HK-2 (cell line): Measurements from ENCODE around the gene WSB1.
"Not testable (repeated sequence)": the region's sequence is repeated elsewhere in the genome, so short reads cannot be mapped to it uniquely, and the experiment has no call there.

ENCODE experiments used
- DNase-seq: peaks from one replicate; pipeline ENCODE4 v3.0.0-alpha.2; 2018; ENCODE audit not compliant: unreplicated experiment

WSB1 gene

DNA sequence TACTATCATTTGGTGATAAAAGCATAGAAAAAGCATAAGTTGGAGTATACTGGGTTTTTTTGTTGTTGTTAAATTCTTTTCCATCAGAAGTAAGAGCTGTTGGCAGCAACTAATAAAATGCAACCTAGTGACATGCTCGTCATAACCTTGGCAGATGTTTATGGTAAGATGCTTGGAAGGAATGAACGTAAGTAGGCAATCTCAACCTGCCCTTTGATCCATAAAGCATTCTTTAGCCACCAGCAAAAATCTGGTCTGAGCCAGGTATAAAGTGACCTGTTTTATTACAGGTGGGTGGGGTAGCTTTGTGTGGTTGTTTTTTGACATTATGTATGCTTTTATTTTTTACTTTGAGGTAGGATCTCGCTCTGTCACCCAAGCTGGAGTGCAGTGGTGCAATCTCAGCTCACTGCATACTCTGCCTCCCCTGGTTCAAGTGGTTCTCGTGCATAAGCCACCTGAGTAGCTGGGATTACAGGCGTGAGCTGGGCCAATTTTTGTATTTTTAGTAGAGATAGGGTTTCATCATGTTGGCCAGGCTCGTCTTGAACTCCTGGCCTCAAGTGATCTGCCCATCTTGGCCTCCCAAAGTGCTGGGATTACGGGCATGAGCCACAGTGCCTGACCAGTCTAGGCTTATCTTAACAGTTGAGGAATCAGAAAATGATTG is 22.0 kb downstream of the WSB1 start:
- no peak for DNase-seq

- no peak for DNase-seq
These were observed 24.3 kb downstream of the WSB1 start for GRCh38 chr17:27318228-27318627.

GRCh38 chr17:27318633-27319032 is 24.7 kb downstream of the WSB1 start:
- no peak for DNase-seq

DNA sequence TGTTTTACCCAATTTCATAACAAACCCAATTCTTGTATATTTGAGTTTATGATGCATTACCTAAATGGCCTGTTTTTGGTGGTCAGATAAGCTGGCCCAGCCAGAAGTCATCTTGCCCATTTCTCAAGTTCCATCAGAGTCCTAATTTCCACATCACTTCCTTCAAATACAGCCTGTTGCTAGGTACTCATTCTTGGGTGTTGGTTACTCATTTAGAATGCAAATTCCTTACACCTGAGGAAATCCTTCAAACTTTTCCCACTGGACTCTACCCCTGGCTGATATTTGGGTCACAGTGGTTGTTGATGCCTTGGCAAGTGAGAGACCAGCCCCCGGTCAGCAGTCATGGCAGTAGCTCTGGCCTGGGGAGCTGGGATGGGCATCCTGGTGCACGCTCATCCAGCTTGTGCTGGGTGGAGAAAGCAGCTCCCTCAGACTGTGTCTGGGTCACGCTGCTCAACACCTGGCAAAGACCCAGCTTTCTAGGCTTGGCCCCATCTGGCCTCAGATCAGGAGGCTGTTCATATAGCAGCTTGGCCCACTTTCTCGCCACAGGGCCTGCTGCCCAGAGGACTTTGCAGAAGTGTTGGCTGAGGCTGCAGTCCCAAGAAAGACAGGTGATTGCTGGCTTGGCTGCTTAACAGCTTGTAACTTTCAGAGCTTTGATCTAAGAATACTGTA is 25.8 kb downstream of the WSB1 start:
- no peak for DNase-seq

DNA sequence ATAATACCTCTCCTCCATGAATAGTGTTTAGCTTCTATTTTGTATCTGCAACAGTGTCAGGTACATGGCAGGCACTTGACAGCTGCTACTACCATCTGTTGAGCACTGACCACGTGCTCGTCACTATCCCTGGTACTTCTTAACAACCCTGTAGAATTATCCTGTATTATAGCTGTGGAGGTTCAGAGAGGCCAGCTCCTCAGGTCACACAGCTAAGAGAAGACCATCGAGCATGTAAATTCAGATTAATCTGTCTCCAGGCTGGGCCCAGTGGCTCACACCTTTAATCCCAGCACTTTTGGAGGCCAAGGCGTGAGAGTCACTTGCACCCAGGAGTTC is 26.3 kb downstream of the WSB1 start:
- no peak for DNase-seq

DNA sequence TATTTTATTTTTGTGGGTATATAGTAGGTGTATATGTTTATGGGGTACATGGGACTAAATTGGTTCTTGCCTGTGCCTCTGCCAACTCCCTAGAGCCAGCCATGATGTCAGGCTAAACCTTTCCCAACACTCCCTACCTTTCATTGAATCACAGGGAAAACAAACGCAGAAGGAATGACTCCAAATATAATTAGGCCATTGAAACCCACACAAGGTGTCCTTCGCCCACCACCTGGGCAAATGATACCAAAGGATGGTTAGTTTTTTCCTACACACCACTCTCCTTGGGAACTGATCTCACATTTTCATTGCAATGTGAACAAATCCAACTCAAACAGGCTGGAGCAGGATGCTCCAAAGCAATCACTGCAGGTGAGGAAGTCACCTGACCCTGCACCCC is 27.5 kb downstream of the WSB1 start:
- DNase-seq: no peak

DNA sequence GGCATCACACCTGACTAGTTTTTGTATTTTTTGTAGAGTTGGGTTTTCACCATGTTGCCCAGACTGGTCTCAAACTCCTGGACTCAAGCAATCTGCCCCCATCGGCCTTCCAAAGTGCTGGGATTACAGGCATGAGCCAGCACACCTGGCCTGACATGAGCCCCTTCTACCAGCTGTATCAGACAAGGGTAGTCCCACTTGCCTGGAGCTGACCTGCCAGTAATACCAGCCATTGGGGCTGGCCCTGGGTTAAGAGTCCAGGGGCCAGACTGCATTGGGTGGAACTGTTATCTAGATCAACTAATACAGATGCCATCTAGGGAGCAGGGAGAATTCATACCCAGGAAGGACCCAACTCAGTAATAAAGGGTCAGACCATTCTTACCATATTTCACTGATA is 28.1 kb downstream of the WSB1 start:
- DNase-seq: no peak

GRCh38 chr17:27322690-27323508 is 29.0 kb downstream of the WSB1 start:
- no peak for DNase-seq

DNA sequence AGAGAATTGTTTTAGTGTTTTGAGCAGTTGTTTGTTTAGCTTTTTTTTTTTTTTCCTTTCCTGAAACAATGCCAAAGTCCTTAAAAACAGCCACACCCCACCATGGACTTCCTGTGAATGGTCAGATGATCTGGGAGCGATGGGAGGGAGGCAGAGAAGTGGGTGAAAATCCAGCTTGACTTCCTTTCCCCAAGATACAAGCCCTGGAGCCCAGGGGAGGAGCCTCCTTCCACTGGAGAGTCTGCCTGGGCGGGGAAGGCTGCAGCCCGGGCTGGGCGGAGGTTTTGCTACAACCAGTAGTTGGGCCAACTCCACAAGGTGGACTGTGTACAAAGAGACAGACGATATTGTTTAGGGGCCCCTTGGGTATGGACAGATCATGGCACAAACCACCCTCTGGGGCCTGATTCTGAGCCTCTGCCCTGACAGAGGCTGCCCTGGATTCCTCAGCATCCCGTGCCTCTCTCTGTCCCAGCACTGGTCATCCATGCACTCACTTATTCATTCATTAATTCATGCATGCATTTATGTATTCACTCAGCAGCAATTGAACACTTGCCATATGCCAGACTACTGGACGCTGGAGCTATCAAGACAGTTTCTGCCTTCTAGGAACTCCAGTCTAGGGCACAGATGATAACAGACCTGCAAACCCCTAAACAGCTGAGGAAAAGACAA is 29.8 kb downstream of the WSB1 start:
- DNase-seq: no peak

GRCh38 chr17:27324771-27325339 is 30.9 kb downstream of the WSB1 start:
- no peak for DNase-seq

GRCh38 chr17:27326051-27326450 is 32.1 kb downstream of the WSB1 start:
- DNase-seq: no peak

- DNase-seq: no peak
These were observed 32.7 kb downstream of the WSB1 start for GRCh38 chr17:27326585-27326984.

GRCh38 chr17:27327397-27327796 is 33.5 kb downstream of the WSB1 start:
- DNase-seq: no peak

GRCh38 chr17:27327871-27328270 is 34.0 kb downstream of the WSB1 start:
- DNase-seq: no peak

DNA sequence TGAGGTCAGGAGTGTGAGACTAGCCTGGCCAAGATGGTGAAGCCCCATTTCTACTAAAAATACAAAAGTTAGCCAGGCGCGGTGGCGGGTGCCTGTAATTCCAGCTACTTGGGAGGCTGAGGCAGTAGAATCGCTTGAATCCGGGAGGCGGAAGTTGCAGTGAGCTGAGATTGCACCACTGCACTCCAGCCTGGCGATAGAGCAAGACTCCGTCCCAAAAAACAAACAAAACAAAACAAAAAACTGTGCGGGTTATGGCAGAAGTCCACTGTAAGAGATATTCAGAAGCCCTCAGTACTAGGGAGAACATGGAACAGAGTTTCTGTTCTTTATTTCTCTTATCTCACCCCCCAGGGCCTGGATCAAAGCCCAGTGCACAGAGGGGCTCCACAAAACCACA is 34.8 kb downstream of the WSB1 start:
- not testable (repeated sequence) for DNase-seq

- no peak for DNase-seq
These were observed 35.4 kb downstream of the WSB1 start for GRCh38 chr17:27329146-27329805.

DNA sequence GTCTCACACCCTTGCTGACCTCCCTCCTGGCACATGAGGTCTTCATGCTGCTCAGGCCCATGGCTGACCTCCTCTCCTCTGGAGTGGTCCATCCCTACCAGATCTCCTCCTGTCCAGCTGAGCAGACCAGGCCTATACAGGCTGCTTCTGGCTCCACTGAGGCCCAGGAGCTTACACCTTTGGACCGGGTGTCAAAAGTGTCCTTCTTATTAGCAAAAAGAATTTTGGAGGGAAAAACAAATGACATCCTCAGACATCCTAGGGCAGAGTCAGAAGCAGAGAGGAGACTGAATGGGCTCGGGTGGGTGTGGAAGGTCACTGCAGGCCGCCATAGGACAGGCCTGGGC is 38.1 kb downstream of the WSB1 start:
- DNase-seq: no peak

- DNase-seq: peak; percentile 98
These were observed 38.8 kb downstream of the WSB1 start for GRCh38 chr17:27332485-27333409.

DNA sequence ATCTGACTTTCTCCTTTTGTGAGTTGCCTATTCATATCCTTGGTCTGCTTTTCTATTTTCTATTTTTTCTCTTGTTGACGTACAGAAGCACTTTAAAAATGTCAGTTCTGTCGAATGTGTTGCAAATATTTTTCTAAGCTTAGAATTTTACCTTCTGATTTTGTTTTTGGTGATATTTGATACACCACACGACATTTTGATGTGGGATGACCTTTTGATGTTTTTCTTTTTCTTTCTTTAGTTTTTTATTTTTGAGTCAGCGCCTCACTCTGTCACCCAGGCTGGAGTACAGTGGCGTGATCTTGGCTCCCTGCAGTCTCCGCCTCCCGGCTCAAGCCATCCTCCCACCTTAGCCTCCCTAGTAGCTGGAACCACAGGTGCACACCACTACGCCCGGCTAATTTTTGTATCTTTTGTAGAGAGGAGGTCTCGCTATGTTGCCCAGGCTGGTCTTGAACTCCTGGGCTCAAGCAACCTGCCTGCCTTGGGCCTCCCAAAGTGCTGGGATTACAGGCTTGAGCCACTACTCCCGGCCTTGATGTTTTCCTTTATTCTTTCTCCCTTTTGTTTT is 39.6 kb downstream of the WSB1 start:
- no peak for DNase-seq

DNA sequence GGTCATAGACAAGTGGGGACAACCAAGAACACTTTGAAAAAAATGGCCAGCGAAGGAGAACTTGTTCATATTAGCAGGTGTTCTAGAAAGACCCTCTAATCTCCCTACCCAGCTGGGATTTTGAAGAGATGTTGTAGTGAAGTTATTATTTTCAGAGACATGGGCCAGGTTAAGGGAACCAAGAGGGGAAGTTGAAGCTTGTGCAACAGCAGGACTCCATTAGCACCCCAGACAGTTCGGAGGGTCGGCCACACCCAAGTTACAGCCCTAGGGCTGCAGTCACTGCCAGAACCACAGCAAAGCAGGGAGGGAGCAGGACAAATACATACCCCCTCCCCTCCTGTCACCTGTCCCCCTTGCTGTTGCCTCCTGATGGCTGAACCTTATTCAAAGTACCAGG is 42.3 kb downstream of the WSB1 start:
- DNase-seq: no peak
